ENCODE measurements around the gene RASA3.

DNA sequence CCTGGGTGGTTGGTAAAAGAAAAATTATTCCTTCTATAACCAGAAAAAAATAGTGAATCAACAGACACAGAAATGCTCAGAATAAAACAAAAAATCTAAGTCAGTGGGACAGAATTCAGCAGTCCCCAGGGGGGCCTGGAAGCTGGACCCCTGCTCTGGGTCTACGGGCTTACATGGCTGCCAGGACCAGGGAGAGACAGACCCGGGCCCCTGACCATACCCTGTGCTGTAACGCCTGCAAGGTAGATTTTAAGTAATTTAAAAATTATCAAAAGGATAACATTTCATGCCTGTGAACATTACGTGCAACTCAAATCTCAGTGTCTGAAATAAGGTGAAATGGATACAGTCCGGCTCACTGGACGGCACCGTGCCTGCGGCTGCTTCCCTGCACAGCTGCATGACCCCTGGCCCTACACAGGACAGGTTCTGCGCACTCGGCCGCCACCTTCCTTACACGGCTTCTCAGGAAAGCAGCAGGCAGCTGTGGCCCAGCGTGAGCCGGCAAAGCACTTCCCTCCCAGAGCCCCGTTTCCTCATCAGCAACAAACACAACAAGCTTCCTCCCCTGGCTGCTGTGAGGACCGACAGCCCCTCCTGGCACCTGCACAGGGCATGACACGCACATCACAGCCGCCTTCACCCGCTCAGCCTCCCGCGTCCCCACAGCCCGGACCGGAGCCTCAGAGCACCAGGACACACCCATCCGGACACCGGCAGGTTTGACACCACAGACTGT lies 22.2 kb downstream of the RASA3 start:
- TF ChIP-seq, protein P1, sequence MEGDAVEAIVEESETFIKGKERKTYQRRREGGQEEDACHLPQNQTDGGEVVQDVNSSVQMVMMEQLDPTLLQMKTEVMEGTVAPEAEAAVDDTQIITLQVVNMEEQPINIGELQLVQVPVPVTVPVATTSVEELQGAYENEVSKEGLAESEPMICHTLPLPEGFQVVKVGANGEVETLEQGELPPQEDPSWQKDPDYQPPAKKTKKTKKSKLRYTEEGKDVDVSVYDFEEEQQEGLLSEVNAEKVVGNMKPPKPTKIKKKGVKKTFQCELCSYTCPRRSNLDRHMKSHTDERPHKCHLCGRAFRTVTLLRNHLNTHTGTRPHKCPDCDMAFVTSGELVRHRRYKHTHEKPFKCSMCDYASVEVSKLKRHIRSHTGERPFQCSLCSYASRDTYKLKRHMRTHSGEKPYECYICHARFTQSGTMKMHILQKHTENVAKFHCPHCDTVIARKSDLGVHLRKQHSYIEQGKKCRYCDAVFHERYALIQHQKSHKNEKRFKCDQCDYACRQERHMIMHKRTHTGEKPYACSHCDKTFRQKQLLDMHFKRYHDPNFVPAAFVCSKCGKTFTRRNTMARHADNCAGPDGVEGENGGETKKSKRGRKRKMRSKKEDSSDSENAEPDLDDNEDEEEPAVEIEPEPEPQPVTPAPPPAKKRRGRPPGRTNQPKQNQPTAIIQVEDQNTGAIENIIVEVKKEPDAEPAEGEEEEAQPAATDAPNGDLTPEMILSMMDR (IDR thresholded peaks at IDR 0.05), result peak in 1 of 3 experiments; percentile 6
- no peak for TF ChIP-seq POLR2A (IDR thresholded peaks at IDR 0.05; ENCODE audit: low read depth)

All from esophagus muscularis mucosa (tissue), 3 donors.